Stimulated activated CD4-positive, alpha-beta T cell treated with anti-CD3 and anti-CD28 coated beads, Interleukin-4, amount 100 ng/mL, for 48 hours (primary cell): ENCODE results near the gene HOMEZ.

Experiments used
- DNase-seq, 2 donors: peaks; one replicate each; pipeline ENCODE4 v3.0.0-alpha.2; 2020; ENCODE audit warnings: low read depth in 2 of 2

Gene HOMEZ

GRCh38 chr14:23307687-23308644 is 22.0 kb upstream of the HOMEZ start:
- DNase-seq, result no peak

GRCh38 chr14:23307146-23307530 is 21.2 kb upstream of the HOMEZ start:
- DNase-seq, result no peak

GRCh38 chr14:23306412-23307145 is 20.6 kb upstream of the HOMEZ start, which contains the start of gene BCL2L2:
TSS of gene BCL2L2 (plus strand) at chr14:23306833. CDS start at chr14:23307768, 935 bp downstream.
- DNase-seq, result no peak

GRCh38 chr14:23302290-23303225 is 16.6 kb upstream of the HOMEZ start, which contains the start of gene PPP1R3E:
TSS of gene PPP1R3E (minus strand) at chr14:23302859. CDS start at chr14:23302576, 283 bp downstream.
- DNase-seq, result peak; percentile 78 to 88

- DNase-seq, result peak in 1 of 2 donors; percentile 41
These were observed 16.0 kb upstream of the HOMEZ start for GRCh38 chr14:23301969-23302289.

GRCh38 chr14:23301288-23301968 is 15.5 kb upstream of the HOMEZ start:
- DNase-seq, result peak; percentile 93 to 98

- DNase-seq, result no peak
These were observed 14.8 kb upstream of the HOMEZ start for GRCh38 chr14:23300687-23301223.

GRCh38 chr14:23299986-23300686 is 14.2 kb upstream of the HOMEZ start:
- no peak for DNase-seq

GRCh38 chr14:23299211-23299957 is 13.5 kb upstream of the HOMEZ start:
- no peak for DNase-seq

- no peak for DNase-seq
These were observed 11.8 kb upstream of the HOMEZ start for GRCh38 chr14:23297611-23298277.

GRCh38 chr14:23297096-23297495 is 11.2 kb upstream of the HOMEZ start:
- no peak for DNase-seq

- DNase-seq, result no peak
These were observed 10.3 kb upstream of the HOMEZ start for GRCh38 chr14:23296012-23296777.

GRCh38 chr14:23294734-23295561 is 9.0 kb upstream of the HOMEZ start:
- peak; percentile 27 to 34 for DNase-seq

GRCh38 chr14:23286902-23287479 is 1.1 kb upstream of the HOMEZ start:
- no peak for DNase-seq

GRCh38 chr14:23285530-23286019 is 357 bp downstream of the HOMEZ start:
- no peak for DNase-seq
